ENCODE measurements around the gene CPNE1.

DNA sequence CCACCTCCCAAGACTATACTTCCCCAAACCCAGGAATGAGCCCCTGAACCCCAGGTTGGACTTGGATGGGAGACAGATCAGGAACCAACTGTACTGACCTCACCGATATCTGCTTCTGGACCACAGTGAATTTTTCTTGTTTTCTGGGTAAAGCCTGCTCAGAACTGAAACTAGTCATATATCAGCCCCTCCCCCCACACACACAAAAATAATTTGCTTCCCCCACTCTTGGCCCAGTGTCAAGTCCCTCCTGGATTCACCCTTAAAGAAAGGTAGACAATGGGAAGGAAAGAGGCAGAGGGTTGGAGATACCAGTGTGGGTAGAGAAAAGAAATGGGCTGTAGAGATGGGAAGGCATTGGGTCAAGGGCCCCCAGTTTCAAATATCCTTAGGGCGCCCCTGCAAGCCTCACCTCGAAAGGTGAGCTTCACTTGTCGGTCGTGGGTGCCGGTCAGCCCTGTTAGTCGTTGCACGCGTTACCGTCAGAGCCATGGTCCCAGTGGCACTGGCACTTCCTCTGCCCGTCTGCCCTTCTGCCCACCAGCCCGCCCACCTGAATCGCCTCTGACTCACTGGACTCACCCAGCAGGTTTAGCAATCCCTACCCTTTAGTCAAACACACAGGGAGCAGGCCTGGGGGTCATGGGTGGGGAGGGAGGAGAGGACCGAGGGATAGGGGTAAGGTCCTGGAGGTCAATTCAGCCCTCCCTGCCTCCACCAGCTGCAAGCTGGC, 57.5 kb downstream of the CPNE1 start:
- TF ChIP-seq, protein P1, sequence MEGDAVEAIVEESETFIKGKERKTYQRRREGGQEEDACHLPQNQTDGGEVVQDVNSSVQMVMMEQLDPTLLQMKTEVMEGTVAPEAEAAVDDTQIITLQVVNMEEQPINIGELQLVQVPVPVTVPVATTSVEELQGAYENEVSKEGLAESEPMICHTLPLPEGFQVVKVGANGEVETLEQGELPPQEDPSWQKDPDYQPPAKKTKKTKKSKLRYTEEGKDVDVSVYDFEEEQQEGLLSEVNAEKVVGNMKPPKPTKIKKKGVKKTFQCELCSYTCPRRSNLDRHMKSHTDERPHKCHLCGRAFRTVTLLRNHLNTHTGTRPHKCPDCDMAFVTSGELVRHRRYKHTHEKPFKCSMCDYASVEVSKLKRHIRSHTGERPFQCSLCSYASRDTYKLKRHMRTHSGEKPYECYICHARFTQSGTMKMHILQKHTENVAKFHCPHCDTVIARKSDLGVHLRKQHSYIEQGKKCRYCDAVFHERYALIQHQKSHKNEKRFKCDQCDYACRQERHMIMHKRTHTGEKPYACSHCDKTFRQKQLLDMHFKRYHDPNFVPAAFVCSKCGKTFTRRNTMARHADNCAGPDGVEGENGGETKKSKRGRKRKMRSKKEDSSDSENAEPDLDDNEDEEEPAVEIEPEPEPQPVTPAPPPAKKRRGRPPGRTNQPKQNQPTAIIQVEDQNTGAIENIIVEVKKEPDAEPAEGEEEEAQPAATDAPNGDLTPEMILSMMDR (IDR thresholded peaks at IDR 0.05 in 2 of 3, conservative IDR thresholded peaks at IDR 0.05 in 1 of 3; ENCODE audit: control insufficient read depth in 2 of 3, extremely low read depth in 1 of 3, insufficient read depth in 1 of 3, low read depth in 3 of 3, low read length in 3 of 3): no peak
- TF ChIP-seq POLR2A (IDR thresholded peaks at IDR 0.05; ENCODE audit: low read depth, low read length) (no peak), CBX5 (IDR thresholded peaks at IDR 0.05; ENCODE audit: low read depth) (no peak), GATAD2B (conservative IDR thresholded peaks at IDR 0.05; ENCODE audit: low read depth) (no peak), TAF1 (IDR thresholded peaks at IDR 0.05; ENCODE audit: borderline replicate concordance, low read depth, low read length) (no peak), RAD51 (IDR thresholded peaks at IDR 0.05) (no peak)

Measured in GM12878 (cell line).